Glomerular visceral epithelial cell (primary cell): Measurements from ENCODE around the gene MAP3K14.
A peak's percentile ranks its signal among the peaks of the same experiment; 100 is the strongest.

Experiments
- DNase-seq: peaks from one replicate; pipeline ENCODE4 v3.0.0-alpha.2; 2016; ENCODE audit errors: extremely low spot score

MAP3K14 gene

GRCh38 chr17:45235416-45236281, 81.2 kb downstream of the MAP3K14 start:
- DNase-seq = peak; percentile 74

GRCh38 chr17:45234641-45235415, 82.0 kb downstream of the MAP3K14 start:
- DNase-seq = peak; percentile 53

GRCh38 chr17:45233423-45233924, 83.3 kb downstream of the MAP3K14 start:
- DNase-seq = no peak

GRCh38 chr17:45232514-45233422, 84.1 kb downstream of the MAP3K14 start:
- DNase-seq = no peak

DNA sequence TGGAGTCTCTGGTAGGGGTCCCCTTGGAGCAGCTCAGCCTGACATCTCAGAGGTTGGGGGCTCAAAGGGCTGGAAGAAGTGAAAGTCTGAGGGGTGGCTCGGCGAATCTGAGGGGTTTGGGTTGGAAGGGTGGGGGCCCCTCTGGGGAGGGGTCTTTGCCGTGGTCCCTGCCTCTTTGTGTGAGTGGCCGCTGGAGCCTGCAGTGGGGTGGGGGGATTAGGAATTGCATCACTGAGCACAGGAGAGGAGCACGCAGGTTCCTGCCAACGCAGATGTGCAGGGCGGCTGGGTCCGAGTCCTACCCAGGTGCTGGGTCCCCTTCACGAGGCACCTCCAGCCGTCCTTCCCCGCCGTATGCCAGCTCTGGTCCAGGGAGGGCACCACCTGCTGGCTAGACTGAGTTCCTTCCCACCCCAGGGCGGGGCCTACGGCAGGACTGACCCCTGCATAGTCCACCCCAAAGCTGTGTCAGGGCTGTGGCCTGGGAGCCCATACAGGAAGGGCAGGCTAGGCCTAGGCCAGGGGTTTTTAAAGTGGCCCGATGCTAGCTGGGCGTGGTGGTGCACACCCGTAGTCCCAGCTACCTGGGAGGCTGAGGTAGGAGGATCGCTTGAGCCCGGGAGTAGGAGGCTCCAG, 85.2 kb downstream of the MAP3K14 start:
- DNase-seq = no peak

DNA sequence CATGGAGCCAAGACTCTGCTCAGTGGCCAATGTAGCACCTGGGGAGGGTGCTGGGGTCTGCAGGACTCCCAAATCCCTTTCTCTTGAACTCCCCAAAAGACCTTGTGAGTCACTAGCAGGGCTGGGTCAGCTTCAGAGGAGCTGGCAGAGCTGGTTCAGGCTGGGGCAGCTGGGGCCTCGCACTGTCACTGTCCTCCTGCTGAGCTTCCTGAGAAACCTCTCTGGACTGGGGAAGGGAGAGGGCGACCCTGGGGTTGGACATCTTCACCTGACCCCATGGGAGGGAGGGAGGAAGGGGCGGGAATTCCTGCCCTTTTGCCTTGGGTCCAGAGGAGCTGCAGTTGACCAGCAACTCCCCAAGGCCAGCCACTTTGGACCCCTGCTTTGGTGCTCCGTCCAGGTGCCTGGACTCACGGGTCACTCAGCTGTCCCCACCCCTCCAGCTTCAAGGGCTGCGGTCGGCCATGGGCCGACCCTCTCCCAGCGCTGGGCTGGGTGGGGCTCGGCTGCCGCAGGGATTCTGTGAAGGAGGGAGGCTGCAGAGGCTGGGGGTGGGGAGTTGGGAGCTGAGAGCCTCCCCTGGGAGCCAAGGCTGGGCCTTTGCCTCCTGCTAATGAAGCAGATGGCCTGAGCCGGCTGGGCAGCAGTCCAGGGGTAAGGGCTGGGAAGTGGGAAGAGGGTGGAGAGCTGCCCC, 85.9 kb downstream of the MAP3K14 start:
- no peak for DNase-seq

GRCh38 chr17:45230410-45230786, 86.4 kb downstream of the MAP3K14 start:
- DNase-seq = no peak

- no peak for DNase-seq
Measured at GRCh38 chr17:45229681-45230409, 87.0 kb downstream of the MAP3K14 start.

DNA sequence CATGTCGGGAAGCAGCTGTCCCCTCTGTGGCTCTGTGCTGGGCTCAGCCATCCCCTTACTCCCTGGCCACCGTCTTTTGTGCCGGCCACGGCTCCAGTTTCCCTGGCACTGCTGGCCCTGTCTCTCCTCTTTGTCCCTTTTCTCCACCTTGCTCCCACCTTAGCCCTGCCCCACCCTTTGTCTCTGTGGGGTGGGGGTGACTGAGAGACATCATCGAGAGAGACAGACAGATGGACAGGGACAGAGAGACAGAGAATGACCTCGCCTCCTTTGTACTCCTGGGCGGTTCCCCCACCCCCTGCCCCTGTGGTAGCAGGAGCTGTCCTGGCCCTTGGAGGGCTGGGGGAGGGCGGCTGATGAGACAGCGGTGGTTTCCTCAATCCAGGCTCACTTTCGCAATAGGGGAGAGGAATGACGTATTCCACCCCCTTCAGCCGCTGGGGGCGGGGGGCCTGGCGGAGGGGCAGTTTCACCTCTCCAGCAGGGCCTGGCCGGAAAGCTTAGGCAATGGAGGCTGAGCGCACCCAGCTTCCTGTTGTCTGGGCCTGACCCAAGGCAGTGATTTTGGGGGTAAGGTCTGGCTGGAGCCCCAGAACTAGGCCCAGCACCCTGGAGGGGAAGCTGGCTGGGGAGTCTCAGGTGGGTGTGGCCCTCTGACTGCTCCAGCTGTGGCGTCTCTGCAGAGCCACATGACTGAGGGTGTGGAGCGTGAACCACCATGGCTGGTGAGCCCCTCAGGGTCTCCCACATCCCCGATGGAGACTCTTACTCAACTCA, 87.9 kb downstream of the MAP3K14 start:
- peak; percentile 92 for DNase-seq

DNA sequence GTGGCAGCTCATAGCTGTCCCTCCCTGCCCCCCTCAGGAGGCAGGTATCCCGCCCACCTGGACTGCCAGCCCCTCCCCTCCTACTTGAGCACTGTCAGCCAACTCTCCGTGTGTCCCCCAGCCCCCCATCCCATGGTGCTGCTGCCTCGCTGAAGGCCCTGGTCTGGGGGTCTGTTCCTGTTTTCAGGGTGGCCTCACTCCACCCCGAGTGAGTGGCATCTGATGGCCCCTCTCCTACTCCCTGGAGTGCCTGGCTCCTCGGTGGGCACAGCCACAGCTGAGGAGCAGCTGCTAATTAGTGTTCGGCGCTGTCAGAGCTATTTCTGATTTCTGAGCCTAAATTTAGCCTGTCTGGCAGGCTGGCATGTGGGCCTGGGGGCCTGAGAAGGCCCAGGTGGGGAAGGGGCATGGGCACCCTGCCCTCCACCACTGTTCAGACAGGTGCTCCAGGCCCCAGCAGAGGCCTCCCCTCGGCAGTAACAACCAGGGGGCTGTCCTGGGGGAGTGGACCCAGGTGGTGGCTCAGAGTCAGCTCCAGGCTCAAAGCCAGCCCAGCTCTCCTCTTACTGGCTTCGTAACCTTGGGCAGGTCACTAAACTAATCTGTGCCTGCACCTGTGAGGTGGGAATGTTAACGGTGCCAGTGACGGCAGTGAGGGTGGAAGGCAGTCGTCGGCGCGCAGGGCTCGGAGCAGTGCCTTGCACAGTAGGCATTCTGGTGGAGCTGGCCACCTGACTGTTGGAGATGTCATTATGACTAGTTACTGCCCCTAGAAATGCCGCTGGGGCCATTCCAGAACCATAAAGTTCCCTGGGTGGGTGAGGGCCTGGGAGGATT, 88.7 kb downstream of the MAP3K14 start:
- DNase-seq = no peak

GRCh38 chr17:45227101-45227925, 89.5 kb downstream of the MAP3K14 start:
- no peak for DNase-seq

- no peak for DNase-seq
Measured at GRCh38 chr17:45226576-45226975, 90.2 kb downstream of the MAP3K14 start.

DNA sequence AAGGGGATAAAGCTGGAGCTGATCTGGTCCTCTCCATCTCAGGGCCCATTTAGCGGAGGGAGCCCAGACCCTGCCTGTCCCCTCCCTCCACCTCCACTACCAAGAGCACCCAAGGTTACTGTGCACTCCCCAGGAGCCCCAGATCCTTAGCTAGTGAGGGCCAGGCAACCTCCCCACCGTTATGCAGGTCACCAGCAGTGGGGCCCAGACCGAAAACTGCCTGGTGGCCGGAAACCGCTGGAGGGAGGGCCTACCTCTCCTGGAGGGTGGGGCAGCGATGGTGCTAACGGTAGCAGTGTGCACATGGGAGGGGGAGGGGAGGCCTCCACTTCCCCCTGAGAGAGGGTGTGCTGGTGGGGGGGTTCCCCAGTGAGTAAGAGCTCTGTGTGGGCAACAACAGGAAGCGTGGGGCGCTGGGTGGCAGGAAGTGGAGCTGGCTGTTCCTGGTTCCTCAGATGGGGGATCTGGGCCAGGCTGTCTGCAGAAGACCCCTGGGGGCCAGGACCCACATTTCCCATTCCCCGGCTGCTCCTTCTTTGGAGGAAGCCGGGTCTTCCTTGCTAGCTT, 90.8 kb downstream of the MAP3K14 start:
- DNase-seq = peak; percentile 69

- DNase-seq = peak; percentile 82
Measured at GRCh38 chr17:45225051-45225700, 91.6 kb downstream of the MAP3K14 start.

DNA sequence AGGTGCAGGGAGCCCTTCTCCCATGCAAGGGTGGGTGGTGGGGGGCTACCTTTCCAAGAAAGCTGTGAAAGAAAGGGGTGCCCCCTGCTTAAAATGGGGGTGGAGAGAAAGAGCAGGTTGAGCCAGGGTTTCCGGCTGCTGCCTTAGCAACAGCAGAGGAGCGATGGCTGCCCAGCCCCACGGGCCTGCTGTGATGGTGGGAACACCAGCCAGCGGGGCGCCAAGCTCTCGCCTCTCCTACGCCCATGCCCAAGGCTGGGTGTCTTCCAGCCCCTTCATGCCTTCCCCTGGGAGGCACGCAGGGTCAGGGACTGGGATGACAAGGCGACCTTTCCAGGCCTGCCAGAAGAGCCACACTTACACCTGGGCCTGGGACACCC, 92.2 kb downstream of the MAP3K14 start:
- no peak for DNase-seq
